Uterus (tissue), 2 donors: ENCODE data around the gene PPP1R7.

Experiments
- CTCF ChIP-seq, 4 experiments: fragments of 200-600 bp in 2 of 4; fragments of 450-650 bp in 2 of 4; sonication (generic) in 2 of 4; IDR thresholded peaks; one replicate each; pipeline ENCODE4 v1.5.1; 2016 to 2019; ENCODE audit warnings: antibody characterized with exemption in 4 of 4, mild to moderate bottlenecking in 2 of 4, moderate library complexity in 1 of 4
- POLR2A ChIP-seq, 2 donors: fragments of 450-650 bp; IDR thresholded peaks; one replicate each; pipeline ENCODE4 v1.6.1; 2016; ENCODE audit warnings: antibody characterized with exemption in 2 of 2, mild to moderate bottlenecking in 1 of 2, moderate library complexity in 1 of 2

GRCh38 chr2:241132538-241133435 is 17.5 kb upstream of the PPP1R7 start:
- TF ChIP-seq CTCF (IDR thresholded peaks at IDR 0.05) (no peak), POLR2A (IDR thresholded peaks at IDR 0.05) (no peak)
